ENCODE results near the gene CASP2. TPM values are rescaled to one million over a fixed set of nuclear protein-coding genes. Genes with fewer than 3 reads are reported as not detected.

Gene CASP2
- total and polyA plus RNA-seq, 5 donors: 4.5 to 10.6 (median 10.1) TPM

DNA sequence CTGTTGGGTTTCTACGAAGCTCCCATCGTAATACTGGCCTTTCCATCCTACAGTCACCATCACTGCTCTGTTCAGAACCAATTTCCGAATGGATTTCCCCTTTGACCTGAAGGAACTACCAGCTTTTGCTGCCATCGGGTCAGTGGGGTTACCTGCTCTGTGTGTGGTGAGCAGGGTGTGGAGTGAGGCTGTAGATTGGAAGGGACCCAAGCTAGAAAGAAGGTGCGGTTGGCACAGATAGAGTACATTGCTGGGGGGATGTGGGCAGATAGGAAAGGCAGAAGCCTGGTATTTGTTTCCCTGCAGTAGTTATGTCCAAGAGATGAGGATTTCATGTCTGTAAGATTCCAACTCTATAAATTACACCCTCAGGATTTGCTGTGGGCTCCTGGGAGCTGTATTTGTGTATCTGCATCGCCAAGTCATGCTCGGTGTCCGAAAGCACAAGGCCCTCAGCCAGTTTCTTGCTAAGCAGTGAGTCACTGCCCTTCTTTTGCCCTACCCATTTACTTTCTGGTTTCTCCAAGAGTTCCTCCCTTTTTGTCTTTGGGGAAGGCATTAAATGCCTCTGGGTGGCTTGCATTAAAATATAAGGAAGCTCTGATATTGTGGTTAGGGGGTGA is 43.1 kb downstream of the CASP2 start:
- Histone ChIP-seq H3K4me1 (ENCODE audit: control insufficient read depth, insufficient read depth, low read length) (no peaks in the 10 kb centered on the region), H3K27ac (ENCODE audit: low read length) (no peak overlapping the region), H3K4me3 (ENCODE audit: low read length) (no peak overlapping the region), H3K27me3 (ENCODE audit: control insufficient read depth, insufficient read depth) (no peaks in the 10 kb centered on the region), H3K9me3 (ENCODE audit: control insufficient read depth, low read length) (no peaks in the 10 kb centered on the region)
- WGBS: 80% methylated on average over 8 of the region's 8 CpGs
- intact Hi-C loops (cut with DNase I): no loop called here
- DNase-seq (no peak), ATAC-seq (no peak)

DNA sequence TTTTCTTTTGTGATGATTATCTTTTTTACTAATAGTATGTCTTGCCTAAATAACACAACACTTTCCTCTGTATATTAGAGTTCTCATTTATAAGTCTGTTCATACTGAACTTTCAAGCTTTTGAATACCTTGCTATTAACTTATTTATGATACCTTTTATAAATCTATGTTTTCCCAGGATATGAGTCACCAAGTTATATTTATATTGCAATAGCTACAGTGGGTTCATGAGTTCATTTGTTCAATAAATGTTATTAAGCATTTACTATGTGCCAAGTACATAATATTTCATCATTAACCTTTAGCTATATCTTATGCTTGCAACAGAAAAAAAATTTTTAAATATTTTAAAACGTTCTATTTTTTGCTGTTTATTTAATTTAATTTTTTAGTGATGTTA is 46.1 kb downstream of the CASP2 start:
- Histone ChIP-seq H3K27ac (ENCODE audit: low read length) (no peak overlapping the region), H3K4me1 (ENCODE audit: control insufficient read depth, insufficient read depth, low read length) (no peaks in the 10 kb centered on the region), H3K27me3 (ENCODE audit: control insufficient read depth, insufficient read depth) (no peaks in the 10 kb centered on the region), H3K4me3 (ENCODE audit: low read length) (no peak overlapping the region), H3K9me3 (ENCODE audit: control insufficient read depth, low read length) (no peaks in the 10 kb centered on the region)
- 40% methylated on average over 1 of the region's 1 CpG for WGBS
- DNase-seq (no peak), ATAC-seq (no peak)
- intact Hi-C loops (cut with DNase I): no loop called here

DNA sequence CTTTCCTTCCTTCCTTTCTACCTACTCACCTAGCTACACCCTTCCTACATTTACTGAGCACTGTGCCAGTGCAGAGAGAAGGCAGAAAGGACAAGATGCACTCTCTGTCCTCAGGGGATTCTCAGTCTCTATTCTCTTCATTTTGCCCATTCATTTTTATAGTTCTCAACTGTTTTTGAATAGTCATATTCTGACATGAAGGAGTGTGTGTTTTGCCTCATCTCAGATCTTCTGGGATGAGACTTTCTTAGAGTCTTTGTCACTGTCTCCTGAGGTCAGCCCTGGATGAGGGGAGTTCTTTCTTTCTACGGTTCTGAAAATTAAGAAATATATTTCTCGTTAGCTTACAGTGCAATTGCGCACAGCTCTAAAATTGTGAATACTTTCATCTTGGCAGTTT is 49.1 kb downstream of the CASP2 start:
- Histone ChIP-seq H3K27ac (ENCODE audit: low read length) (no peak overlapping the region), H3K27me3 (ENCODE audit: control insufficient read depth, insufficient read depth) (no peaks in the 10 kb centered on the region), H3K4me1 (ENCODE audit: control insufficient read depth, insufficient read depth, low read length) (no peaks in the 10 kb centered on the region), H3K4me3 (ENCODE audit: low read length) (no peak overlapping the region), H3K9me3 (ENCODE audit: control insufficient read depth, low read length) (no peaks in the 10 kb centered on the region)
- 87% methylated on average over 3 of the region's 3 CpGs for WGBS
- intact Hi-C loops (cut with DNase I): no loop called here
- ATAC-seq: no peak
- DNase-seq: no peak

DNA sequence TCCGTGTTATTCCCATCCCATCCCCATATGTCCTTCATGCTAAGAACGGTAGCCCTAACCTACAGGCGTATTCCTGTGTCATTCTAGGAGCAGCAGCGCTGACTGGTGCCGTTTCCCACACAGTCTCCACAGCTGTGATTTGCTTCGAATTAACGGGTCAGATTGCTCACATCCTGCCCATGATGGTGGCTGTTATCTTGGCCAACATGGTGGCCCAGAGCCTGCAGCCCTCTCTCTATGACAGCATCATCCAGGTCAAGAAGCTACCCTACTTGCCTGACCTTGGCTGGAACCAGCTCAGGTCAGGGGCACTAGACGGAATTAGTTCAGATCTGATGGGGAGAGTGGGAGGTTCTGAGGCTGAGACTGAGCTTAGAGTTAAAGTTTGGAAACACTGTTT is 53.7 kb downstream of the CASP2 start:
- intact Hi-C loops (cut with DNase I): no loop called here
- H3K27me3 ChIP-seq (ENCODE audit: control insufficient read depth, insufficient read depth): no peaks in the 10 kb centered on the region
- ATAC-seq: no peak
- no peaks in the 10 kb centered on the region for H3K9me3 ChIP-seq (ENCODE audit: control insufficient read depth, low read length)
- no peak for DNase-seq
- no peak overlapping the region for H3K27ac ChIP-seq (ENCODE audit: low read length)
- WGBS: 89% methylated on average over 8 of the region's 8 CpGs
- H3K4me3 ChIP-seq (ENCODE audit: low read length): no peak overlapping the region
- H3K4me1 ChIP-seq (ENCODE audit: control insufficient read depth, insufficient read depth, low read length): no peaks in the 10 kb centered on the region

DNA sequence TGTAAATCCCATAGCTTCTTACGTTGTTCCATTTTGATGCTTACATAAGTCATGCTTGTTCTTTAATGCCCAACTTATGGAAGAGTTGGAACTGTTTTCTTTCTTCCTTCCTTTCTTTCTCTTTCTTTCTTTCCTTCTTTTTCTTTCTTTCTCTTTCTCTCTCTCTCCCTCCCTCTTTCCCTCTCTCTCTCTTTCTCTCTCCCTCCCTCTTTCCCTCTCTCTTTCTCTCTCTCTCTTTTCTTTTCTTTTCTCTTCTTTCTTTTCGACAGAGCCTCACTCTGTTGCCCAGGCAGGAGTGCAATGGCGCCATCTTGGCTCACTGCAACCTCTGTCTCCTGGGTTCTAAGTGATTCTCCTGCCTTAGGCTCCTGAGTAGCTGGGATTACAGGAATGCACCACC is 55.4 kb downstream of the CASP2 start:
- no peak overlapping the region for H3K4me3 ChIP-seq (ENCODE audit: low read length)
- 94% methylated on average over 3 of the region's 3 CpGs for WGBS
- H3K27me3 ChIP-seq (ENCODE audit: control insufficient read depth, insufficient read depth): no peaks in the 10 kb centered on the region
- H3K27ac ChIP-seq (ENCODE audit: low read length): no peak overlapping the region
- intact Hi-C loops (cut with DNase I): no loop called here
- H3K9me3 ChIP-seq (ENCODE audit: control insufficient read depth, low read length): no peaks in the 10 kb centered on the region
- no peaks in the 10 kb centered on the region for H3K4me1 ChIP-seq (ENCODE audit: control insufficient read depth, insufficient read depth, low read length)
- no peak for DNase-seq
- no peak for ATAC-seq

DNA sequence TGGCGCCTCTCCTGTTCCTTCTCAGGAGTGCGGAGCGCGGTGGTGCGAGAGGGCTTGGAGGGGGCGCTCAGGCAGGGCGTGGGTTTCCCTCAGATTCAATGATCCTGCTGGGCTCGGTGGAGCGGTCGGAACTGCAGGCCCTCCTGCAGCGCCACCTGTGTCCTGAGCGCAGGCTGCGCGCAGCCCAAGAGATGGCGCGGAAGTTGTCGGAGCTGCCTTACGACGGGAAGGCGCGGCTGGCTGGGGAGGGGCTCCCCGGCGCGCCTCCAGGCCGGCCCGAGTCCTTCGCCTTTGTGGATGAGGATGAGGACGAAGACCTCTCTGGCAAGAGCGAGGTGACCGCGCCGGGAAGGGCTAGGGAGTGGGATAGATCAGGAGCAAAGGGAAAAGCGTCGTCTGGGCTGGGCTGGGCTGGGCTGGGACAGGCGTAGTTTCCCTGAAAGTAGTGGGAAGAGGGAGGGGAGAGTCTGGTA is 57.3 kb downstream of the CASP2 start:
- DNase-seq (peak in 2 of 3 donors; percentile 73 to 78), ATAC-seq (peak; percentile 76 to 84)
- intact Hi-C loops (cut with DNase I): no loop called here
- Histone ChIP-seq H3K9me3 (ENCODE audit: control insufficient read depth, low read length) (no peaks in the 10 kb centered on the region), H3K4me3 (ENCODE audit: low read length) (peak overlapping the region; percentile 6), H3K27ac (ENCODE audit: low read length) (no peak overlapping the region), H3K4me1 (ENCODE audit: control insufficient read depth, insufficient read depth, low read length) (no peaks in the 10 kb centered on the region), H3K27me3 (ENCODE audit: control insufficient read depth, insufficient read depth) (no peaks in the 10 kb centered on the region)
- 5% methylated on average over 35 of the region's 35 CpGs for WGBS

DNA sequence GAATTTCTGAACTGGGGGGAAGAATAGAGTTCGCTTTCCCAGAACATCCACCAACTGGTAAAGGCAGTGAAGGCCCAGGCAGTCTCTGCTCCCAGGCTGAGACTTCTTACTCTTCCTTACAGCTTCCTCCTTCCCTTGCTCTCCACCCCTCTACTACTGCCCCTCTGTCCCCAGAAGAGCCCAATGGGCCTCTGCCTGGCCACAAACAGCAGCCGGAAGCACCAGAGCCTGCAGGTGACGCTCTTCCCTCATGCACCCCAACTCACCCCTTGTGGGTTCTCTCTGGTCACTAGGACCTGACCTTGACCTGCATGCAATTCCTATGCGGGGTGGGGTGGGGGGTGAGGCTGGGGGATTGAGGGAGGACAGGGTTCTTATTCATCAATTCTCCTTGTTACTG is 57.9 kb downstream of the CASP2 start:
- no peak overlapping the region for H3K27ac ChIP-seq (ENCODE audit: low read length)
- no peak for DNase-seq
- no peak overlapping the region for H3K4me3 ChIP-seq (ENCODE audit: low read length)
- ATAC-seq: no peak
- H3K4me1 ChIP-seq (ENCODE audit: control insufficient read depth, insufficient read depth, low read length): no peaks in the 10 kb centered on the region
- intact Hi-C loops (cut with DNase I): no loop called here
- 85% methylated on average over 4 of the region's 4 CpGs for WGBS
- H3K9me3 ChIP-seq (ENCODE audit: control insufficient read depth, low read length): no peaks in the 10 kb centered on the region
- H3K27me3 ChIP-seq (ENCODE audit: control insufficient read depth, insufficient read depth): no peaks in the 10 kb centered on the region

DNA sequence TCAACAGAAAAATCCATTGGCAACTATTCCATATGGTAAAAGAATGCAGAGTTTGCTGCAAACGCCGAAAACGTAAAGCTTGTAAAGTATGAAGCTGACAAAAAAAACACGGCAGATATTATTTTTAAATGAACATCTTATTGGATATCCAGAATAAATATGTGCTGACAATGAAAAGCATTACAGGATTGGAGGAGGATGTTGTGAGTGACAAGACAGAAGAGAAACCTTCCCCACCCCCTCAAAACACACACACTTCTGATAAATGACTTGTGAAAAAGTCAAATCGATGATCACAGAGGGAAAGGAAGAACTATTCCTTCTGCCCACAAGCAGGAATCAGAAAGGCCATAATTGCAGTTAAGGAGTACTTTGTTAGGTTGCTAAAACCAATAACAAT is 59.8 kb downstream of the CASP2 start:
- no peaks in the 10 kb centered on the region for H3K27me3 ChIP-seq (ENCODE audit: control insufficient read depth, insufficient read depth)
- ATAC-seq (no peak), DNase-seq (no peak)
- H3K4me1 ChIP-seq (ENCODE audit: control insufficient read depth, insufficient read depth, low read length): no peaks in the 10 kb centered on the region
- intact Hi-C loops (cut with DNase I): no loop called here
- H3K27ac ChIP-seq (ENCODE audit: low read length): no peak overlapping the region
- no peak overlapping the region for H3K4me3 ChIP-seq (ENCODE audit: low read length)
- no peaks in the 10 kb centered on the region for H3K9me3 ChIP-seq (ENCODE audit: control insufficient read depth, low read length)
- WGBS: 68% methylated on average over 5 of the region's 5 CpGs

DNA sequence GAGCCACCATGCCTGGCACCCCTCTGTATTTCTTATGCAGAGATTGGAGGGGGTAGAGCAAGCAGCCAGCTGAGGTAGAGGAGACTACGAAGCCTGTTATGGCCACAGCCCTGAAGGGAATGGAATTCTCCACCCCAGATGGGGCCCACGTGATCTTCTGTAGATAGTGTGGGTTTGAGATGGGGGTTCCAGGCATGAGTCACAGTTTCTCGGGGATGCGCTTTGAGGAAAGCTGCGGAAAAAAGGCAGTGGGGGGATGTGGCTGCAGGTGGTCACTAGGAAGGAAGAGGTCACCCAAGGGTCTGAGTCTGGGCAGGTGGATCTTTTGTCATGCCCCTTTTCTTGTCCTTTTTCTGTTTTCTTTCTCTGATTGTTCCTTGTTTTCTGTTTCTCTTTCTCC is 62.9 kb downstream of the CASP2 start:
- DNase-seq (no peak), ATAC-seq (no peak)
- Histone ChIP-seq H3K27me3 (ENCODE audit: control insufficient read depth, insufficient read depth) (no peaks in the 10 kb centered on the region), H3K9me3 (ENCODE audit: control insufficient read depth, low read length) (no peaks in the 10 kb centered on the region), H3K27ac (ENCODE audit: low read length) (no peak overlapping the region), H3K4me1 (ENCODE audit: control insufficient read depth, insufficient read depth, low read length) (no peaks in the 10 kb centered on the region), H3K4me3 (ENCODE audit: low read length) (no peak overlapping the region)
- WGBS: 74% methylated on average over 5 of the region's 5 CpGs
- intact Hi-C loops (cut with DNase I): no loop called here

DNA sequence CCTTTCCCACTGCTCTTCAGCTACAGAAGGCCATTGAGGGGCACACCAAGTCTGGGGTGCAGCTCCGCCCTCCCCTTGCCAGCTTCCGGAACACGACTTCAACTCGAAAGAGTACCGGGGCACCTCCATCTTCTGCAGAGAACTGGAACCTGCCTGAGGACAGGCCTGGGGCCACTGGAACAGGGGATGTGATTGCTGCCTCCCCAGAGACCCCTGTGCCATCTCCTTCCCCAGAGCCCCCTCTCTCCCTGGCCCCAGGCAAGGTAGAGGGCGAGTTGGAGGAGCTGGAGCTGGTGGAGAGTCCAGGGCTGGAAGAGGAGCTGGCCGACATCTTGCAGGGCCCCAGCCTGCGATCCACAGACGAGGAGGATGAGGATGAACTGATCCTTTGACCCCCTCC is 63.4 kb downstream of the CASP2 start:
- 91% methylated on average over 9 of the region's 9 CpGs for WGBS
- H3K4me1 ChIP-seq (ENCODE audit: control insufficient read depth, insufficient read depth, low read length): no peaks in the 10 kb centered on the region
- H3K4me3 ChIP-seq (ENCODE audit: low read length): no peak overlapping the region
- no peaks in the 10 kb centered on the region for H3K9me3 ChIP-seq (ENCODE audit: control insufficient read depth, low read length)
- no peak overlapping the region for H3K27ac ChIP-seq (ENCODE audit: low read length)
- intact Hi-C loops (cut with DNase I): no loop called here
- no peak for ATAC-seq
- no peaks in the 10 kb centered on the region for H3K27me3 ChIP-seq (ENCODE audit: control insufficient read depth, insufficient read depth)
- no peak for DNase-seq

DNA sequence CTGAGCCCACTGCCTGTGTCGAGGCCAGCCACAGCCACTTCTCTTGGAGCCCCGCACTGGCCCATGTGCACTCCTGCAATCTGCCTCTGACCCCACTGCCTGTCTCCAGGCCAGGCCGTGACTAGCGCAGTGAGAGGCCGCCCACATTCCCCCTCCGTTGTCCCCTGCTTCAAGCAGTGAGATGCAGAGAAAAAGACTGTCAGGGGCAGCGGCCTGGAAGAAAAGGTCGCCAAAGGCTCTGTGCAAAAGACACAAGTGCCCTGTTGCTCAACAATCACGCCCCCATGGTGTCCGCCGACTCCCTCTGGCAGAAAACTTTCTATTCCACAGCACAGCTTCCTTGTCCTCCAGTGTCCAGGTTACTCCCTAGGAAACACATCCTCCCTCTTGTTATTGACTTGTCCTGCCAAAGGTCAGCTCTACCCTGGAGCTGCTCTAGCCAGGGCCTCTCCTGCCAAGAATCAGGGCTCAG is 64.4 kb downstream of the CASP2 start:
- 75% methylated on average over 11 of the region's 11 CpGs for WGBS
- no peak overlapping the region for H3K27ac ChIP-seq (ENCODE audit: low read length)
- no peaks in the 10 kb centered on the region for H3K4me1 ChIP-seq (ENCODE audit: control insufficient read depth, insufficient read depth, low read length)
- H3K27me3 ChIP-seq (ENCODE audit: control insufficient read depth, insufficient read depth): no peaks in the 10 kb centered on the region
- no peak overlapping the region for H3K4me3 ChIP-seq (ENCODE audit: low read length)
- no peak for DNase-seq
- H3K9me3 ChIP-seq (ENCODE audit: control insufficient read depth, low read length): no peaks in the 10 kb centered on the region
- no peak for ATAC-seq
- intact Hi-C loops (cut with DNase I): no loop called here

DNA sequence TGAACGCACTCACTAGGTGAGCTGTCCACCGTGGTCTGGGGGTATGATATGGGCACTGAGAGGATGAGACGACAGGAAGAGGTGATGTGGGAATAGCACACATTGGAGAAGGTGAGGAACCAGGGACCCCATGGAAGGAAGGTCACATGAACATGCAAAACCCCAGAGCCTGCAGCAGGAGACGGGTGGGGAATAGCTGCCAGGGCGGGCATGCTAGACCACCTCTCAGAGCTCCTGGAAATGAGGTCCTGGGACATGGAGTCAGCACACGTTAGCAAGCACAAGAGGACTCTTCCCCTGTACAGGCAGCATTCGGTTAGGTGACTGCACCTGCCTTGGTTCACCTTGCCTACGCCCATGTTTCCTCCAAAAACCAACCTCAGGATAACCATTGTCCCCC is 66.2 kb downstream of the CASP2 start:
- intact Hi-C loops (cut with DNase I): no loop called here
- no peak overlapping the region for H3K4me3 ChIP-seq (ENCODE audit: low read length)
- no peaks in the 10 kb centered on the region for H3K9me3 ChIP-seq (ENCODE audit: control insufficient read depth, low read length)
- H3K27me3 ChIP-seq (ENCODE audit: control insufficient read depth, insufficient read depth): no peaks in the 10 kb centered on the region
- no peaks in the 10 kb centered on the region for H3K4me1 ChIP-seq (ENCODE audit: control insufficient read depth, insufficient read depth, low read length)
- no peak overlapping the region for H3K27ac ChIP-seq (ENCODE audit: low read length)
- 91% methylated on average over 8 of the region's 8 CpGs for WGBS
- no peak for DNase-seq
- ATAC-seq: no peak

Measured in right cardiac atrium (tissue), 5 donors.